SH-SY5Y (cell line): Measurements from ENCODE around the gene CCR5.

Experiments used
- GATA2 ChIP-seq: IDR thresholded peaks from 2 replicates; pipeline ENCODE4 v1.6.1; 2011; ENCODE audit warnings: mild to moderate bottlenecking, low read depth, low read length
- GATA3 ChIP-seq: IDR thresholded peaks from 2 replicates; pipeline ENCODE4 v1.6.1; 2011; ENCODE audit warnings: low read depth, mild to moderate bottlenecking, low read length, moderate library complexity

GRCh38 chr3:46374755-46375154, 4.0 kb downstream of the CCR5 start:
- TF ChIP-seq GATA2 (no peak), GATA3 (no peak)
